HG02938 (cell line): ENCODE data around the gene SBSN.
"Not testable (repeated sequence)": the region's sequence is repeated elsewhere in the genome, so short reads cannot be mapped to it uniquely, and the experiment has no call there.

Experiments used
- ATAC-seq: cut with Tn5 transposase; IDR thresholded peaks from one replicate; pipeline ENCODE4 v1.9.1; 2021; ENCODE audit warnings: mild to moderate bottlenecking, moderate library complexity; ENCODE audit not compliant: unreplicated experiment

Gene SBSN

DNA sequence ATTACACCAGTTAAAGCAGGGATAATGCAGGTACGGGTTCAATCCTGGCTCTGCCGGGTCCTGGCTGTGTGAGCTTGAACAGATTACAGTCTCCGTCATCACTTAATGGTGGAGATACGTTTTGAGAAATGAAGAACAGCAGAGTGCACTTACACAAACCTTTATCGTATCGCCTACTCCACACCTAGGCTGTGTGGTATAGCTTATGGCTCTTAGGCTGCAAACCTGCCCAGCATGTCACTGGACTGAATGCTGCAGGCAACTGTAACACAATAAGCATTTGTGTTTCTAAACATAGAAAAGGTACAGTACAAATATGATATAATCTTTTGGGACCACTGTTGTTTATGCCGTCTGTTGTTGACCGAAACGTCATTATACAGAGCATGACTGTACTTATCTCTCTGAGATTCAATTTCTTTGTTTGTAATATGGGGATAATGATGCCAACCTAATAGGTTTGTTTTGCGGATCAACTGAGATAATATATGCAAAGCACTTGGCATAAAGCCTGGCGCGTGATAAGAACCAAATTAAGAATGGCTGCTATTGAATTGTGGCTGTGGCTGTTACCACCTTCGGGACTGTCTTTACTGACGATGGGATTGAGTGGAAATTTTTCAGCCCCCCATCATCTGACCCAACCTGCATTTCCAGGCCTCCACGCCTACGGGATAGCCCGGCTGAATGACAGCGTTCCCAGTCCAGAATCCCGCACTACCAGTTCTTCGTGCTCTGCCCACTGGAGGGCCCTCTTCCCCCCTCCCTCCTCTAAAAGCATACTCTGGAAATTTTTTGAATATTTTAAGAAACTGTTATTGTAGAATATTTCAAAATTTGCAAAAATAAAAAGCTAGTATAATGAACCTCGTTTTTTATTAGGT is 49.1 kb downstream of the SBSN start:
- no peak for ATAC-seq

DNA sequence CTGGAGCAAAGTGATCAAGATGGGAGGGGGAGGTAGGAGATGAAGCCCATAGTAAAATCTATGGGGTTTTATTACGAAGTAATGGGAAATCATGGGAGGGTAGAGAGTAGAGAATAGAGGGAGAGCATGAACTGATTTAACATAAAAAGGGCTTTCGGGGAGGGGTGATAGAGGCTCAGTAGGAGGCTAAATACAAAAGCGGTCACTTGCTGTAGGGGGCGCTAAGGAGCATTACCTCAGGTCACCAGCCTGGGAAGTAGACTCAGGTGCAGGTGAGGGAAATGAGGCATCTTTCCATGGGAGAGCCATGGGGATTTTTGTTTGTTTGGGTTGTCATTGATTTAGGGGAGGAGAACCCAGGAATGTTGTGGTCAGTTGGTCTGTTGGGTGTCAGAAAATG is 52.0 kb downstream of the SBSN start:
- ATAC-seq = no peak

DNA sequence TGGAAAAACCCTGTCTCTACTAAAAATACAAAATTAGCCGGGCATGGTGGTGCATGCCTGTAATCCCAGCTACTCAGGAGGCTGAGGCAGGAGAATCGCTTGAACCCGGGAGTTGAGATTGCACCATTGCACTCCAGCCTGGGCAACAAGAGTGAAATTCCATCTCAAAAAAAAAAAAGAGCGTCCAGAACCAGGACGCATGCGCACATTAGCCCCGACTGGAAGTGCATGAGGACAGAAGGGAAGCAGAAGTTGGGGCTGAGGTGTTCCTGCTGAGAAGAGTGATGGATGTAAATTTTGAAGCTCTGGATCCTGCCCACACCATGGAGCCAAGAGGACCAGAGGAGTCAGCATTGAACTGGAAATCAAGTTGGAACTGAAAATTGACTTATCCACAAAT is 53.5 kb downstream of the SBSN start:
- not testable (repeated sequence) for ATAC-seq

DNA sequence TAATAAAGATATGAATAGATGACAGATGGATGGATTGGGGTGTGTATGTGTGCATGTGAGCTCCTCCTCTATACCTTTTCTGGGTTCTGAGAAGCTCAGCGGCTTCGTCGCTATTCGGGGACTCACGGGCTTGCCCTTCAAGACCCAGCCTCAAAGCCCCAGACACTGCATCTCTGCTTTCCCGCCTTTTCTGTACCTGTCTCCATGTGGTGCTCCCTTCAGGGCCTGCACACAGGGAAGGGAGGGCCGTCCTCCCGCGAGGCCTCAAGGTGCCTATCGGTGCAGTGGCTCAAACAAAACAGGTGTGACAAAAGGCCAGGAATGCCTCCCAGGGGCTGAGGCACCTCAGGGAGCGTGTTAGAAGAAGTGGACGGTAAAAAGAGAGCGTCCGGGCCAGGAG is 54.0 kb downstream of the SBSN start:
- ATAC-seq = no peak
